GF-D8 (cell line): ENCODE data around the gene TKT.

ENCODE experiments used
- DNase-seq: peaks from one replicate; lab custom pipeline; 2025; lab: John Stamatoyannopoulos, UW

Gene TKT

DNA sequence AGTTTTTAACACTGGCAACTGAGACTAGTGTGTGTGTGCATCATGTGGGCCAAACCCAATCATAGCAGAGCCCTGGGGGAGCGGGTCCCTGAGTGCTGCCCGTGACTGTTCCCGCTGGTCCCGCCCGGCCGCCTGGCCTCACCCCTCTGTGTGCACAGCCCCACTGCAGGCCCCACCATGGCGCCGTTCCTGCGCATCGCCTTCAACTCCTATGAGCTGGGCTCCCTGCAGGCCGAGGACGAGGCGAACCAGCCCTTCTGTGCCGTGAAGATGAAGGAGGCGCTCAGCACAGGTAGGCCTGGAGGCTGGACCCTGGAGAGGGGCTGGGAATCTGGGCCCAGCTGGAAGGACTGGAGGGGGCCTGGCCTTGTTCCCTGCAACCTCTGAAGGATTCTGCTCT lies 77.6 kb downstream of the TKT start:
- no peak for DNase-seq

DNA sequence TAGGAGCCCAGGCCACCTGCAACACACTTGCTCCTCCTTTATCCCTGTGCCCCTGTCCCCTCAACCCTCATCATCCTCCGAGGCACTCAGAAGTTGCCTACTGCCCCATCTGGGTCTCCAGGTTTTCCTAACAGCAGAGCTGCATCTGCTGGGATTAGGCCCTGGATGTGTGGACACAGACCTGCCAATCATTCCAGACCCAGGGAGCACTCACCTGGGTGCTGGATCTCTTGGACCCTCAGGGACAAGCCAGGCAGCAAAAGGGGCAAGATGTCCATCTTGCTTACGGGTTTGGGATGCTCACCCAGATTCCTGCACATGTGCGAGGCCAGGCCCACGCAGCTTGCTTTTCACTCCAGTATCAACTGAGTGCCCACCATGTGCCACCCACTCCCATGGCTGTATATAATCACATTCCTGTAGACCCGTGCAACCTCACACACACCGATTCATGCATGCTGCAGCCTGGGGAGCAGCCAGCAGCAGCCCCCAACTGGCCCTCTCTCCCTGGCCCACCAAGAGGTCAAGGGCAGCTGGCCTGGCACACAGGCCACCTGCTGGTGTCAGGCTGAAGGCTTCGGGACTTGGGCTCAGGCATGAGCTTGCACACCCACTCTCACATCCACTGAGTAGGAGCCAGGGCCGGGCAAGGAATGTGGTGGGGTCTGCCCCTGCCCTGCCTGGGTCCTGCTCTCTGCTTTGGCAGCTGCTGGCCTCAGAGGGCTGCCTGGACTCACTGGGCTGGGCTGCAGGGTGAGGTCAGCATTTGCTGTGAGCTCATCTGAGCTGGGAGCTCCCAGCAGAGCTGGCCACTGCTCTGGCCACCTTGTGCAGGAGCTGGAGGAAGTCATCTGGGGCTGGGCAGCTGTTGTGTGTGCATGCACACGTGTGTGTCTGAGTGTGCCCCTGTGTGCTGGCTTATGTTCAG lies 79.9 kb downstream of the TKT start:
- no peak for DNase-seq
